ENCODE data around the gene TLE4. TPM values are rescaled to one million over a fixed set of nuclear protein-coding genes. Genes with fewer than 3 reads are reported as not detected.
"Not testable (repeated sequence)": the region's sequence is repeated elsewhere in the genome, so short reads cannot be mapped to it uniquely, and the experiment has no call there.

The TLE4 gene
- polyA plus RNA-seq, 2 of the 4 experiments (the other 2 are of a cell fraction): 14.3 to 23.1 TPM

DNA sequence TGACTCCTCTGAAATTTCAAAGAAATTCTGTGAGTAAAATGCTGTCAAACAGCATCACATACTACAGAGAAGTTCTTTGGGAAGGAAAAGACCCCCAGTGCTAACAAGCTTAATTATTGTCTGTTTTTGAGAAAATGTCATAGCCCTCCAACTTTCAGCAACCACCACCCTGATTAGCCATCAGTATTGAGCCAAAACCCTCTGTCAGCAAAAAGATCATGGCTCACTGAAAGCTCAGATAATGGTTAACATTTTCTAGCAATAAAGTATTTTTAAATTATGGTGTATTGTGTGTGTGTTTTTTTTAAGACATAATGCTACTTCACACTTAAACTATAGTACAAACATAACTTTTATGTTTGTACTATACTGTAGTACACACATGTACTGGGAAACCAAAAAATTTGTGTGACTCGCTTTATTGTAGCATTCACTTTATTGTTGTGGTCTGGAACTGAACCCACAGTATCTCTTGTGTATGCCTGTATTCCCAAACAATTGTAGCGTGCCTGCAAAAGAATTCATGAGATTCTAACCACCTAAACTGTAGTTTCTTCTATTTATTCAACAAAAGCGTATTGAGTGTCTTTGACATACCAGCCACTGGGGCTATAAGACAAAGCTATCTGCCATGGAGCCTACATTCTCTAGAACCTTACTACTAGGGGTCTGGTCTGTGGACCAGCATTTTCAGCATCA is 31.6 kb downstream of the TLE4 start:
- WGBS (ENCODE audit: missing lambda C conversion rate): 89% methylated on average over 3 of the region's 3 CpGs
- no peak overlapping the region for H3K27ac ChIP-seq
- H3K9me3 ChIP-seq: no peaks in the 10 kb centered on the region
- H3K4me2 ChIP-seq: no peak overlapping the region
- DNase-seq (ENCODE audit: low read depth in 1 of 2, low spot score in 1 of 2): no peak
- H3K4me3 ChIP-seq: no peak overlapping the region
- FAIRE-seq: no peak
- CTCF ChIA-PET: interaction anchor here (1.2 kb wide), 1 partner anchor 17 kb away, joined by 3 read pairs; no protein-coding TSS in a partner anchor
- no peaks in the 10 kb centered on the region for H3K4me1 ChIP-seq
- POLR2A ChIA-PET: no interaction called here
- no peak for ATAC-seq
- TF ChIP-seq MYC (IDR thresholded peaks at IDR 0.05; ENCODE audit: borderline replicate concordance, low read length): no peak
- peak; percentile 51 for TF ChIP-seq MAFK (IDR thresholded peaks at IDR 0.05; ENCODE audit: partially characterized antibody)
- TF ChIP-seq POLR2A (IDR thresholded peaks at IDR 0.05; ENCODE audit: low read length): no peak
- TF ChIP-seq FOSL2 (IDR thresholded peaks at IDR 0.05): no peak
- TF ChIP-seq FOSL2 (CRISPR knock-in tag; IDR thresholded peaks at IDR 0.05): no peak

DNA sequence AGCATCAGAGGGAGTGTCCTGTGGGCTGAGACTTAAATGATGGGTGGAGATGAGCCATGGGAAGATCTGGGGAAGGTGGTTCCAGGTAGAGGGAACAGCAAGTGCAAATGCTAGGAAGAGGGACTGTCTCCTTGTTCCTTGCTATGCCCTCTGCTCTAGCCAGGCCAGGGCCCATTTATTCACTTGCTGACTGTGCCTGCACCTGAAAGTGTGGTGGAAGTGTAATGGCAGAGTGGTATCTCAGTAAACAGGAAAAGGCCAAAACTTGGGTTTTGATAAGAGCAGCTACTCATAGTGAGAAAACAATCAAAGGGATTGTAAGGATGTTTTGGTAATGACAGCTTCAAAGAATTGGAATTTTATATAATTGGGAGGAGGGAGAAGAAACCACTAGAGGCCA is 32.4 kb downstream of the TLE4 start:
- H3K4me1 ChIP-seq: no peaks in the 10 kb centered on the region
- no peak overlapping the region for H3K4me2 ChIP-seq
- FAIRE-seq: no peak
- no peak overlapping the region for H3K4me3 ChIP-seq
- no peaks in the 10 kb centered on the region for H3K9me3 ChIP-seq
- ChIA-PET POLR2A (no interaction called here), CTCF (interaction anchor here (1.2 kb wide), 2 partner anchors 16 to 20 kb away, joined by 3 read pairs; no protein-coding TSS in a partner anchor)
- TF ChIP-seq HES2 (IDR thresholded peaks at IDR 0.05) (no peak), GATA3 (IDR thresholded peaks at IDR 0.05; ENCODE audit: borderline replicate concordance) (no peak), EHMT2 (IDR thresholded peaks at IDR 0.05; ENCODE audit: low read depth) (no peak), ZNF302 (CRISPR knock-in tag; IDR thresholded peaks at IDR 0.05) (no peak)
- H3K27ac ChIP-seq: no peak overlapping the region
- ATAC-seq: 0 out of 6 replicates have a peak, but pooled peaks of 1 of the 2 experiments have one; percentile 24
- no peak for DNase-seq (ENCODE audit: low read depth in 1 of 2, low spot score in 1 of 2)

DNA sequence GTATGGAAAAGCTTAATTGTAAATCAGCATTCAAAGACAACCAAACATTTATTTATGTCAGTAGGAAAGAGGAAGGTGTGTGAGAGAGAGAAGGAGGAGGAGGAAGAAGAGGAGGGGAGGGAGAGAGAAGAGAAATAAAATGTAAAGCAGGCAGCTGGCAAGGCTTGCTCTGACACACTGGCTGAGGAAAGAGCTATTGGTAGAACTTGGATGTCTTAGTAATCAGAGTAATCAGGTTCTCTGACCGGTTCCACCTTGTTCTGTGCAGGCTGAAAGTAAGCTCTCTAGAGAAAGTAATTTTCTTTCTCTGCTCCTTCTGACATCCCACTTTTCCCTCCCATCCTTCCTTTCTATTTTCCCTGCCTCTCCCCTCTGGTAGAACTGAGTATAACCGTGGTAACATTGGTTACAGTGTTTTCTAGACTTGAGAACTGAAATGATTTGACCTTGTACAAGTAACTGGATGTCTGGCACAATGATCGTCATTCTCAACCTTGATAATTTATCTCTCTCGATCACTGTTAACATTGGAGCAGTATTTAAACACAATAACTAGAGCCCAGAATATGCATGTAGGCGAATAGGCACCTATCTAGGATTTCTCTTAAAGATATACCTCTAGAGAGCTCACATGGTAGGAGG is 33.3 kb downstream of the TLE4 start:
- ChIA-PET CTCF (interaction anchor here (1.1 to 1.2 kb wide), 2 partner anchors 13 to 21 kb away, joined by 3 read pairs; no protein-coding TSS in a partner anchor), POLR2A (no interaction called here)
- 70% methylated on average over 5 of the region's 5 CpGs for WGBS (ENCODE audit: missing lambda C conversion rate)
- DNase-seq (ENCODE audit: low read depth in 1 of 2, low spot score in 1 of 2) (no peak), ATAC-seq (peak in 1 of 2 experiments; percentile 34; a peak in 1 of 6 replicates), FAIRE-seq (no peak)
- H3K4me3 ChIP-seq: no peak overlapping the region
- H3K9me3 ChIP-seq: no peaks in the 10 kb centered on the region
- no peak overlapping the region for H3K27ac ChIP-seq
- no peaks in the 10 kb centered on the region for H3K4me1 ChIP-seq
- TF ChIP-seq MYC (IDR thresholded peaks at IDR 0.05; ENCODE audit: borderline replicate concordance, low read length) (no peak), ZSCAN20 (CRISPR knock-in tag; IDR thresholded peaks at IDR 0.05) (no peak), EHF (CRISPR knock-in tag; IDR thresholded peaks at IDR 0.05) (no peak), MAZ (IDR thresholded peaks at IDR 0.05; ENCODE audit: borderline replicate concordance, low read depth, low read length) (no peak), SREBF2 (IDR thresholded peaks at IDR 0.05) (no peak), JUN (IDR thresholded peaks at IDR 0.05) (no peak), CBX8 (IDR thresholded peaks at IDR 0.05) (no peak), HOXB5 (CRISPR knock-in tag; IDR thresholded peaks at IDR 0.05) (no peak), TP53 (CRISPR knock-in tag; IDR thresholded peaks at IDR 0.05) (no peak), HOXA7 (CRISPR knock-in tag; IDR thresholded peaks at IDR 0.05) (no peak), CTCF (IDR thresholded peaks at IDR 0.05) (no peak), MAFK (IDR thresholded peaks at IDR 0.05; ENCODE audit: partially characterized antibody) (no peak), NPAS2 (CRISPR knock-in tag; IDR thresholded peaks at IDR 0.05; ENCODE audit: borderline replicate concordance) (no peak), EHMT2 (IDR thresholded peaks at IDR 0.05; ENCODE audit: low read depth) (no peak), FOSB (CRISPR knock-in tag; IDR thresholded peaks at IDR 0.05) (no peak)
- TF ChIP-seq, protein P1, sequence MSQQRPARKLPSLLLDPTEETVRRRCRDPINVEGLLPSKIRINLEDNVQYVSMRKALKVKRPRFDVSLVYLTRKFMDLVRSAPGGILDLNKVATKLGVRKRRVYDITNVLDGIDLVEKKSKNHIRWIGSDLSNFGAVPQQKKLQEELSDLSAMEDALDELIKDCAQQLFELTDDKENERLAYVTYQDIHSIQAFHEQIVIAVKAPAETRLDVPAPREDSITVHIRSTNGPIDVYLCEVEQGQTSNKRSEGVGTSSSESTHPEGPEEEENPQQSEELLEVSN (IDR thresholded peaks at IDR 0.05; ENCODE audit: borderline replicate concordance, low read depth): no peak
- H3K4me2 ChIP-seq: no peak overlapping the region

DNA sequence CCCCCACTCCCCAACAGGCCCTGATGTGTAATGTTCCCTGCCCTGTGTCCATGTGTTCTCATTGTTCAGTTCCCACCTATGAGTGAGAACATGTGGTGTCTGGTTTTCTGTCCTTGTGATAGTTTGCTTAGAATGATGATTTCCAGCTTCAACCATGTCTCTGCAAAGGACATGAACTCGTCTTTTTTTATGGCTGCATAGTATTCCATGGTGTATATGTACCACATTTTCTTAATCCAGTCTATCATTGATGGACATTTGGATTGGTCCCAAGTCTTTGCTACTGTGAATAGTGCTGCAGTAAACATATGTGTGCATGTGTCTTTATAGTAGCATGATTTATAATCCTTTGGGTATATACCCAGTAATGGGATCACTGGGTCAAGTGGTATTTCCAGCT is 34.8 kb downstream of the TLE4 start:
- POLR2A ChIA-PET; H3K4me3 ChIP-seq; ATAC-seq; H3K9me3 ChIP-seq; FAIRE-seq; H3K4me2 ChIP-seq; DNase-seq (ENCODE audit: low read depth in 1 of 2, low spot score in 1 of 2); H3K27ac ChIP-seq: not testable (repeated sequence)
- WGBS (ENCODE audit: missing lambda C conversion rate): 30% methylated on average over 1 of the region's 1 CpG
- CTCF ChIA-PET: interaction anchor here (0.6 to 1.2 kb wide), 3 partner anchors 23 to 1109 kb away, joined by 3 to 6 read pairs (median 3); no protein-coding TSS in a partner anchor
- peaks cover 11% of the 10 kb centered on the region; the same call in 2 of the 3 replicates for H3K4me1 ChIP-seq

Data from A549 (cell line).